Activated naive CD8-positive, alpha-beta T cell treated with anti-CD3 and anti-CD28 coated beads, Interleukin-2, amount 10 ng/mL, durations not matched to agents 7 days and 5 days (primary cell): ENCODE data around the gene AGO4. TPM values are rescaled to one million over a fixed set of nuclear protein-coding genes. Genes with fewer than 3 reads are reported as not detected.
A peak's percentile ranks its signal among the peaks of the same experiment; 100 is the strongest.
"Not testable (repeated sequence)": the region's sequence is repeated elsewhere in the genome, so short reads cannot be mapped to it uniquely, and the experiment has no call there.

ENCODE experiments used
- ATAC-seq: fragments of 150-1000 bp; cut with Tn5 transposase; one replicate; pipeline ENCODE4 v1.10.0; 2021; ENCODE audit warnings: low read depth, moderate library complexity
- POLR2A ChIA-PET: fragments of 350-600 bp; sonication (Branson Sonifier 250); formaldehyde crosslinking; loops from one replicate; lab custom pipeline; 2021; ENCODE audit warnings: antibody characterized with exemption; lab: Charles Lee
- DNase-seq: peaks from one replicate; pipeline ENCODE4 v3.0.0; 2021
- H3K27ac Mint-ChIP-seq: one replicate; pipeline ENCODE4 v1.8.0; 2022; ENCODE audit warnings: mild to moderate bottlenecking, mixed read lengths
- H3K27me3 Mint-ChIP-seq: one replicate; pipeline ENCODE4 v1.8.0; 2022; ENCODE audit warnings: mild to moderate bottlenecking, moderate library complexity, mixed read lengths
- H3K36me3 Mint-ChIP-seq: one replicate; pipeline ENCODE4 v1.8.0; 2021; ENCODE audit warnings: mild to moderate bottlenecking, mixed read lengths
- H3K4me1 Mint-ChIP-seq: one replicate; pipeline ENCODE4 v1.8.0; 2021; ENCODE audit warnings: mixed read lengths
- H3K4me3 Mint-ChIP-seq: one replicate; pipeline ENCODE4 v1.8.0; 2022; ENCODE audit warnings: mild to moderate bottlenecking, moderate library complexity, mixed read lengths
- H3K9me3 Mint-ChIP-seq: one replicate; pipeline ENCODE4 v1.8.0; 2021; ENCODE audit warnings: mixed read lengths
- total RNA-seq, 2 experiments: library from RNA; stranded (reverse); gene quantifications; one replicate each; pipeline ENCODE4 v1.2.3, GENCODE V29; 2021

The AGO4 gene
- total RNA-seq, 2 experiments from 2014 or later, result 18.6 to 23.9 TPM

DNA sequence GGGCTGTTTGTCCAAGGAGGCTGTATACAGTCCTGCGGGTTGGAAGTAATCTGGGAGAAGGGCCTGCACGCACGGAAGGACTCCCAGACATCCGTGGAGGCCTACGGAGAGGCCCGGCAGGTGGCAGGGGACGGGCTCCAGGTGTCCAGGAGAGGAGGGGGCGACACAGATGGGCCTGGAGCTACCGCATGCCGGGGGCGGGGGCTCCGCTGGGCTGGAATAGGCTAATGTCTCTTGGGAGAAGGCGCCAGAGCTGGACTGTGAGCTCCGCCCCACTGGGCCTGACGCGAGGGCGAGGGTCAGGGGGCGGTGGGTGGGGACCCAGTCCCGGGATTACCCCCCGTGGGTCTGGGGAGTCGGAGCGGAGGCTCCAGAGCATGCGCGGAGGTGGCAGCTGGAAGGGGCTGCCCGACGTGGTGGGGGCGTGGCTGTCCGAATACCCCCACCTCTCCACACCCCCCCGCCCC is 75.9 kb downstream of the AGO4 start:
- DNase-seq, result peak; percentile 50
- ATAC-seq, result peak; percentile 4
- POLR2A ChIA-PET, result interaction anchor here (0.5 to 2.8 kb wide), 5 partner anchors 43 to 114 kb away, joined by 3 to 19 read pairs (median 4); partner anchors contain the start of genes AGO3 and CLSPN

DNA sequence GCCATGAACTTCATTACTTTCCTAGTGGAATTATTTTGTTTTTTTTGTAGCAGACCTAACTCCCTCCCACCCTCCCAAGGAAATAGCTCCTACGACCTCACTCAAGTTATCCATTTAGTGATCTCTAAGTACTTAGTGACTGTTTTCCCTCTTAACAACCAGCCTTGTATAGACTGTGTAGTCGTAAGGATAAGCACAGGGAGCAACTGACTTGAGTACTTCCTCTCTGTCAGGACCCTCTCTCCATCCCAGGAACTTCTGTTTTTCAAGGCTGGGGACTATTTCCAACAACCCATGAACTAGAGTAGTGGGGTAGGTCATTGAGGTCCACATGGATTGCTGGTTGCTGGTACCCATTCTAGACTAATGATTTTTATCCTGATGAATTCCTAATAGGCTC is 77.1 kb downstream of the AGO4 start:
- Mint-ChIP-seq H3K36me3 (peaks cover 3% of the 10 kb centered on the region), H3K4me1 (peaks cover 37% of the 10 kb centered on the region), H3K9me3 (no peaks in the 10 kb centered on the region), H3K4me3 (no peak overlapping the region), H3K27me3 (peaks cover 4% of the 10 kb centered on the region), H3K27ac (no peak overlapping the region)
- ATAC-seq, result no peak
- DNase-seq, result no peak
- POLR2A ChIA-PET, result interaction anchor here (0.6 kb wide), 2 partner anchors 535 to 602 kb away, joined by 3 to 4 read pairs; no protein-coding TSS in a partner anchor

More for the DNA sequence above, 75.9 kb downstream of the AGO4 start:
- peak overlapping the region; percentile 94 for H3K4me3 Mint-ChIP-seq
- peaks cover under 1% of the 10 kb centered on the region for H3K36me3 Mint-ChIP-seq
- H3K27me3 Mint-ChIP-seq, result peaks cover 4% of the 10 kb centered on the region
- peak overlapping the region; percentile 71 for H3K27ac Mint-ChIP-seq
- H3K4me1 Mint-ChIP-seq, result peaks cover 37% of the 10 kb centered on the region
- no peaks in the 10 kb centered on the region for H3K9me3 Mint-ChIP-seq

DNA sequence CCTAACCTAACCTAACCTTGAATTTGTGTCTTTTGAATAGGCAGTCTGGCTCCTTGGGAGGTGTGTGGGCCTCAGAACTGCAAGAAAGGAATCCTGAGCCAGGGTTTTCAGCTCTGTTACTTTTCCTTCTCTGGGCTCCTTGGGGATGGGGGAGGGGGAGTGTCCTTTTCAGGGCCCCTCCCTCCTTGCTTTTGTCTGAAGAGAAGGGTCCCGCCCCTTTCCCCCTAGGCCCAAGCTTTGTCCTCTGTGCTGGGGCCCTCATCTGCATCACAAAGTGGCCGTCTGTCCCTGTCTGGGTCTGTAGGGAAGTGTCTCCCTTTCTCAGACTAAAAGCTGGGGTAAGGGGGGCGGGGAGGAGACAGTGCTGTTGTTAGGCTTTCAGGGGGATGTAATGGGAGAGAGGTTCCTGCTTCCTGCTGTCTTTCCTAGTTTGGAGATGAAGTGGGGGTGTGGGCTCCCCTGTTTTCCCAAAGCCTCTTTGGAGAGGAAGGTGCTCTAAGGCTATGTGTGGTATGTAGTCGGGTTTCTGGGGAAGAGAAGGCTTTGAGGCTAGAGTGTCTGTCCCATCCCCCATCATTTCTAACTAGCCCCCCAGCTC is 78.2 kb downstream of the AGO4 start:
- no peak for ATAC-seq
- POLR2A ChIA-PET, result interaction anchor here (1.0 kb wide), 1 partner anchor 9 kb away, joined by 3 read pairs; no protein-coding TSS in a partner anchor

DNA sequence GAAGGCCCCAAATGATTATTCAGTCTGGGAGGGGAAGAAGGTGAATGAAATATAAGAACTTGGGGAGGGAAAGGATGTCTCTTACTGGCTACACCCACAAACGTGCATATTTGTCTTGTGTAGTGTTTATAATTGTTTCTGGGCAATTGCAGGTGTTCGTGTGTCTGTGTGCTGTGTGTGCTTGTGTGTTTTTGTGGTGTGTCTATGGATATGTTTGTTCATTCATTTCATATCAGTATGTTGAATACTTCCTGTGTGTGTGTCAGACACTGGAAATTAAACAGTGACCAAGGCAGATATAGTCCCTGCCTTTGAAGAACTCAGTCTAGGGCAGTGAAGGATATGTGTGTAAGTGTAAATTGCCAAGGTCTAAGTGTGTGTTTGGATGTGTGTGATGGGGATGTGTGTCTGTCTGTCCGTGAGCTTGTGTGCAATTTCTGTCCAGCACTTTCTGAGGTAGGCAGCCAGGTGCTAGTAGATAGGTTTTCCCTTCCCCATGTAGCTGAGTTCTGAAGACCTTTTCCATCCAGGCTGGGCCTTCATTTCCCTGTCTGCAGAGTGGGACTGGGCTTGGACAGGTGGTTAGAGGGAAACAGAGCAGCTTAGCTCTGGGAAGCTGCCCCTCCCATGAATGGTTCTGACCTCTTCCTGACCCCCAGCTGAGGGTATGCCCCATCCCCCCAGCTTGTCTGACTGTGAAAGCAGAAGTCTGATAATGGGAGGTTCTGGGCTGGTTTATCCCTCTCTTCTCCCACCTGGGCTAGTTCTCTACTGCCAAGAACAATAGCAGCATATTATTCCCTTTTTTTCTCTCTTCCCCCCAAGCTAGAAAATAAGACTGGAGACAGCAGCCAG is 79.0 kb downstream of the AGO4 start:
- Mint-ChIP-seq H3K4me1 (peaks cover 34% of the 10 kb centered on the region), H3K9me3 (no peaks in the 10 kb centered on the region), H3K36me3 (peaks cover 3% of the 10 kb centered on the region), H3K27ac (peak overlapping the region; percentile 17), H3K27me3 (no peaks in the 10 kb centered on the region), H3K4me3 (no peak overlapping the region)
- POLR2A ChIA-PET, result interaction anchor here (1.0 kb wide), 2 partner anchors 10 to 44 kb away, joined by 3 to 5 read pairs; partner anchors contain the start of gene AGO3
- no peak for DNase-seq
- no peak for ATAC-seq

More for the DNA sequence above, 78.2 kb downstream of the AGO4 start:
- Mint-ChIP-seq H3K4me1 (peaks cover 37% of the 10 kb centered on the region), H3K4me3 (no peak overlapping the region), H3K36me3 (peaks cover 3% of the 10 kb centered on the region), H3K27me3 (no peaks in the 10 kb centered on the region), H3K27ac (no peak overlapping the region), H3K9me3 (no peaks in the 10 kb centered on the region)
- DNase-seq, result no peak

DNA sequence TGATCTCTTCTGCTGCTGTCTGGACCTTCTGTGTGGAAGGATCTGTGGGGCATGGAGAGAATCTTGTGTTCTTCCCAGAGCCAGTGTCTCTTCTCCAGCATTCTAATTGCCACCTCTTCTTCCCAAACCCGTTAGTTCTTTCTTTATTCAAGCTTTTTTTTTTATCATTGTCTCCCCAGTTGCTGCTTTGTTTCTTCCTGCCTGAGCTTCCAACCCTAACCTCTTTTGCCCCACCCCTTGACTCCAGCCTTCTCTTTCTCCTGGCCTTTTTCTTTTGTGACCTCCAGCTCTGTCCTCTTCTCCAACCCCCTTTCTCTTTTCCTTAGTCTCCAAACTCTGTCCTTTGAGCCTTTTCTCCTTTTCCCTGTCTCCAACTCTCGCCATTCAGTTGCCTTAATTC is 79.7 kb downstream of the AGO4 start:
- peaks cover 3% of the 10 kb centered on the region for H3K36me3 Mint-ChIP-seq
- peaks cover 27% of the 10 kb centered on the region for H3K4me1 Mint-ChIP-seq
- no peak overlapping the region for H3K27ac Mint-ChIP-seq
- no peak overlapping the region for H3K4me3 Mint-ChIP-seq
- DNase-seq (no peak), ATAC-seq (no peak)
- no peaks in the 10 kb centered on the region for H3K9me3 Mint-ChIP-seq
- H3K27me3 Mint-ChIP-seq, result no peaks in the 10 kb centered on the region
- POLR2A ChIA-PET, result interaction anchor here (1.0 kb wide), 1 partner anchor 43 kb away, joined by 5 read pairs; the partner anchor contains the start of gene AGO3

DNA sequence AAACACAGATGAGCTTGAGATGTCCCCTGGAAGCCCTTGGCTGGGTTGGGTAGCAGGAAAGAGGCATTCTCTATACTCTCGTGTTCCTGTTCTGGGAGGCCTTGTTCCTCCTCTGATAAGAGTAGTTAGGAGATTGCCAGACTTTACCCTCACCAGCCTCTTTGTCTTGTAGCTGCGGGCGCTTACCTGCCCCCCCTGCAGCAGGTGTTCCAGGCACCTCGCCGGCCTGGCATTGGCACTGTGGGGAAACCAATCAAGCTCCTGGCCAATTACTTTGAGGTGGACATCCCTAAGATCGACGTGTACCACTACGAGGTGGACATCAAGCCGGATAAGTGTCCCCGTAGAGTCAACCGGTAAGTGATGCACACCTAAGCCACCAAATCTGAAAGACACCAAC is 80.4 kb downstream of the AGO4 start:
- H3K36me3 Mint-ChIP-seq, result peaks cover 3% of the 10 kb centered on the region
- H3K4me1 Mint-ChIP-seq, result peaks cover 26% of the 10 kb centered on the region
- H3K9me3 Mint-ChIP-seq, result no peaks in the 10 kb centered on the region
- H3K4me3 Mint-ChIP-seq, result no peak overlapping the region
- POLR2A ChIA-PET, result no interaction called here
- H3K27me3 Mint-ChIP-seq, result no peaks in the 10 kb centered on the region
- no peak overlapping the region for H3K27ac Mint-ChIP-seq
- ATAC-seq (no peak), DNase-seq (no peak)

DNA sequence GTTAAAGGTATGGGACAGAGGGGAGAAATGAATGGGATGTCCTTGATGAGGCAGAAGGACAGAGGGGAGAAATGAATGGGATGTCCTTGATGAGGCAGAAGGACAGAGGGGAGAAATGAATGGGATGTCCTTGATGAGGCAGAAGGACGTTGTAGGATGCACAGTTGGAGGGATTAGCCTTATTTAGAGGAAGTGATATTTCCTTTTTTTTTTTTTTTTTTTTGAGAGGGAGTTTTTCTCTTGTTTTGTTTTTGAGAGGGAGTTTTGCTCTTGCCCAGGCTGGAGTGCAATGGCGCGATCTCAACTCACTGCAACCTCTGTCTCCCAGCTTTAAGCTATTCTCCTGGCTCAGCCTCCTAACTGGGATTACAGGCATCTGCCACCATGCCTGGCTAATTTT is 81.2 kb downstream of the AGO4 start:
- POLR2A ChIA-PET, H3K9me3 Mint-ChIP-seq, H3K27ac Mint-ChIP-seq, ATAC-seq, H3K4me3 Mint-ChIP-seq, H3K27me3 Mint-ChIP-seq, H3K36me3 Mint-ChIP-seq, DNase-seq: not testable (repeated sequence)
- H3K4me1 Mint-ChIP-seq, result peaks cover 23% of the 10 kb centered on the region

DNA sequence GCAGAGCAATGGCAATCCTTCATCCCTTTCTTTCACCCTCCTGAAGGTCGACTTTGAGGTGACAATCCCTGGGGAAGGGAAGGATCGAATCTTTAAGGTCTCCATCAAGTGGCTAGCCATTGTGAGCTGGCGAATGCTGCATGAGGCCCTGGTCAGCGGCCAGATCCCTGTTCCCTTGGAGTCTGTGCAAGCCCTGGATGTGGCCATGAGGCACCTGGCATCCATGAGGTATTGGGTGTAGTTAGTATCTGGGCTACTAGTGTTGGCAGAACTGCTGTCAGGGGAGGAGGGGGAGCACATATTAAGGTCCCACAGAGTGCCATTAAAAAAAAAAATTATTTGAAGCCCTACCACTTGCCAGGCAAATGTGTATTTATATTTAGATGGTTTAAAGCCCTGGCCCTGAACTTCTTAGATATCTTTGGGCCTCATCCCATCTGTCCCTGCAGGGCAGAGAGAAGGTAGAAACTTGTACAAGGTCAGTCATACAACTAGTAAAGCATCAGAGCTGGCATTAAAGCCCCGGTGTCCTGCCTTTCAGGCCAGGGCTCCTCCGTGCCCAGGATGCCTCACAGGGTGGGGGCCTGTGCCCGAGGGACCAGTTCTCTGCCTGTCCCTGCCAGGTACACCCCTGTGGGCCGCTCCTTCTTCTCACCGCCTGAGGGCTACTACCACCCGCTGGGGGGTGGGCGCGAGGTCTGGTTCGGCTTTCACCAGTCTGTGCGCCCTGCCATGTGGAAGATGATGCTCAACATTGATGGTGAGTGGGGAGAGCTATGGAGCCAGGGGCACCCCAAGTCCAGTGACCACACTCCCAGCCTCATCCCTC is 85.4 kb downstream of the AGO4 start:
- ATAC-seq (no peak), DNase-seq (no peak)
- no peak overlapping the region for H3K4me3 Mint-ChIP-seq
- POLR2A ChIA-PET, result interaction anchor here (0.6 kb wide), 1 partner anchor 120 kb away, joined by 3 read pairs; no protein-coding TSS in a partner anchor
- H3K27ac Mint-ChIP-seq, result no peak overlapping the region
- no peaks in the 10 kb centered on the region for H3K4me1 Mint-ChIP-seq
- H3K27me3 Mint-ChIP-seq, result no peaks in the 10 kb centered on the region
- peaks cover 7% of the 10 kb centered on the region for H3K36me3 Mint-ChIP-seq
- no peaks in the 10 kb centered on the region for H3K9me3 Mint-ChIP-seq

DNA sequence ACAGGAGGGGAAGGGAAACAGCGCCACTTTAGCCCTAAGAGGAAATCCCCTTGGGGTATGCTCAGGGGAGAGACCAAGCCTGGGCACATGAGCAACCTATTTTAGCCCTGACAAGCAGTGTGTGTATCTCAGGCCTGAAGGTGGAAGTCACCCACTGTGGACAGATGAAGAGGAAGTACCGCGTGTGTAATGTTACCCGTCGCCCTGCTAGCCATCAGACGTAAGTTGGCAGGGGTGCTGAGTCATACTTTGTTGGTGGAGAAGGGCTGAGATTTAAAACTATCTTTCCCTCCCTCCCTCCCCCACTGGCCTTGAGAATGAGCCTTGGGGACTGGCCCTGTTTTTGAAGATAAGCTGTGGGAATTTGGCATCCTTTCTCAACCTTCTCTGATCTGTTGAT is 86.4 kb downstream of the AGO4 start:
- ATAC-seq, result no peak
- no peak overlapping the region for H3K27ac Mint-ChIP-seq

DNA sequence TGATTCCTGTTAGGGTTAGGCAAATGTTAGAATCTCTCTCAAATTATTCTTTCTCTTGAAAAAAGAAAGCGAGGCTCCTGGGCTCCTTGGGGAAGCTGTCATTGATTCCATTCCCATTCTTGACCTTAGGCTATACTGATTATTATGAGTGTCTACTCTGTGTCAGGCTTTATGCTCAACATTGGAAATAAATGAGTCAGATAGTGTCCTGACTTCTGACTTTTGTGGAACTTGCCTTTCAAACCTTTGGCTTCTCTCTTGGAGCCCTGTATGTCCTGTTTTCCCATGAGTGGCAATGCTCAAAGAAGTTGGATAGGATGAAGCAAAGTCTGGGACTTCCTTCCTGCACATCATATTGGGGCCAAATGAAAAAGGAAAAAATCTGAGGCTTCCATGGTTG is 86.8 kb downstream of the AGO4 start:
- Mint-ChIP-seq H3K27me3 (no peaks in the 10 kb centered on the region), H3K4me1 (no peaks in the 10 kb centered on the region), H3K9me3 (no peaks in the 10 kb centered on the region), H3K36me3 (peaks cover 4% of the 10 kb centered on the region), H3K27ac (no peak overlapping the region), H3K4me3 (no peak overlapping the region)
- ATAC-seq, result no peak
- POLR2A ChIA-PET, result interaction anchor here (1.1 kb wide), 1 partner anchor 37 kb away, joined by 3 read pairs; the partner anchor contains the start of gene AGO3
- DNase-seq, result no peak

More for the DNA sequence above, 86.4 kb downstream of the AGO4 start:
- H3K36me3 Mint-ChIP-seq, result peaks cover 4% of the 10 kb centered on the region
- no peaks in the 10 kb centered on the region for H3K4me1 Mint-ChIP-seq
- H3K27me3 Mint-ChIP-seq, result no peaks in the 10 kb centered on the region
- H3K9me3 Mint-ChIP-seq, result no peaks in the 10 kb centered on the region
- H3K4me3 Mint-ChIP-seq, result no peak overlapping the region
- no peak for DNase-seq
- POLR2A ChIA-PET, result interaction anchor here (0.6 to 1.1 kb wide), 2 partner anchors 37 to 121 kb away, joined by 3 read pairs; partner anchors contain the start of gene AGO3

DNA sequence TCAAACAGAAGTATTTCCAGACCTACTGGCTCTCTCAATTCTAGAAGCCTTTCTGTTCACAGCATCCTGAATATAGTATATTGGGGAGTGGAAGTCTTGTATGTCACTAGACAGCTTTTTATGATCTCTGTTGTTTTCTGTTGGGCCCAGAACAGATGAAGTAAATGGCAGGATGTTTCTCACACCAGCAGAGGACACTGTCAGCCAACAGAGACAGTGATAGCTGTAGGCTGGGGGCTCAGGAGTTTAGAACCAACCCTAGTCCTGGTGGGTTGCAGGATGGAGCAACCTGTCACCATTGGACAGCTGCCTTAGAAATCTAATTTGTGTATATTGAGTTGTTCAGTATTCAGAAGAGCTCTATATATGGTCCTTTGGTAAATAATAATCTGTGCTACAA is 92.1 kb downstream of the AGO4 start:
- Mint-ChIP-seq H3K27me3 (no peaks in the 10 kb centered on the region), H3K9me3 (no peaks in the 10 kb centered on the region), H3K27ac (no peak overlapping the region), H3K4me3 (no peak overlapping the region), H3K4me1 (no peaks in the 10 kb centered on the region), H3K36me3 (no peaks in the 10 kb centered on the region)
- no peak for DNase-seq
- POLR2A ChIA-PET, result no interaction called here
- ATAC-seq, result no peak

DNA sequence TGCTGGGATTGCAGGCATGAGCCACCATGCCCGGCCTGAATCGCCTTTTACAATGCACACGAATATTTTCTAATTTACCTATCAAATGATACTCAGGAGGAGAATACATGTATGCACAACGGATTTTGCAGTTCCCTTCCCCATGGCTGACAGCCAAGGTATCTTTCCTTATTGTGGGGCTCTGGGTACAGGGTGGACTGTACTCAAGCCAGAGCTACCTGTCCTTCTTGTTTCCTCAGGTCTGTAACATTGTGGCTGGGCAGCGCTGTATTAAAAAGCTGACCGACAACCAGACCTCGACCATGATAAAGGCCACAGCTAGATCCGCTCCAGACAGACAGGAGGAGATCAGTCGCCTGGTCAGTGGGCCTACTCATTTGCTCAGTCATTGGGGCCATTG is 93.4 kb downstream of the AGO4 start:
- DNase-seq (no peak), ATAC-seq (no peak)
- H3K36me3 Mint-ChIP-seq, result no peaks in the 10 kb centered on the region
- H3K4me3 Mint-ChIP-seq, result no peak overlapping the region
- H3K27me3 Mint-ChIP-seq, result no peaks in the 10 kb centered on the region
- no peak overlapping the region for H3K27ac Mint-ChIP-seq
- no peaks in the 10 kb centered on the region for H3K4me1 Mint-ChIP-seq
- H3K9me3 Mint-ChIP-seq, result no peaks in the 10 kb centered on the region
- POLR2A ChIA-PET, result no interaction called here

DNA sequence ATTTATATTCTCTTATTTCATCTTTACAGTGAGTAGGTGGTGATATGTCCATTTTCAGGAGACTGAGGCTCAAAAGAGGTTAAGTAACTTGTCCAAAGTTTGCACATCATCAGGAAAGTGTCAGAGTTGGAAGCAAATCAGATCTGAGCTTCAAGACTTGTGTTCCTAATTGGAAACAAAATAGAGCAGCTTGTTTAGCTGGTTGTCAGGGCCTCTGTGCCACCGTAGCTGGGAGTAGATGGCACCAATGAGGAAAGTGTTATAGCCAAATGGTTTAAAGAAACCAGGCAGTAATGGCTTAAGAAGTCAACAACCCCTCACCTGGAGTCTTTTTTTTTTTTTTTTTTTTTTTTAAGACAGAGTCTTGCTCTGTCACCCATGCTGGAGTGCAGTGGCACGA is 94.9 kb downstream of the AGO4 start:
- Mint-ChIP-seq H3K4me3 (no peak overlapping the region), H3K27ac (no peak overlapping the region), H3K36me3 (peaks cover 2% of the 10 kb centered on the region), H3K4me1 (no peaks in the 10 kb centered on the region), H3K27me3 (no peaks in the 10 kb centered on the region), H3K9me3 (no peaks in the 10 kb centered on the region)
- POLR2A ChIA-PET, result no interaction called here
- no peak for DNase-seq
- ATAC-seq, result no peak
